ENCODE measurements around the gene CYTH2. TPM values are rescaled to one million over a fixed set of nuclear protein-coding genes. Genes with fewer than 3 reads are reported as not detected.

CYTH2 gene
- total RNA-seq, 2 experiments from 2014 or later: 31.5 to 33.6 TPM

- peaks cover 28% of the 10 kb centered on the region for H3K4me1 Mint-ChIP-seq (ENCODE audit: low read depth)
- no peak for DNase-seq
- peaks cover 18% of the 10 kb centered on the region for H3K27me3 Mint-ChIP-seq
- H3K36me3 Mint-ChIP-seq: peaks cover 22% of the 10 kb centered on the region
- H3K4me3 Mint-ChIP-seq: peak overlapping the region; percentile 87
- no peaks in the 10 kb centered on the region for H3K9me3 Mint-ChIP-seq
- intact Hi-C loops (cut with micrococcal nuclease): loop anchor here (1.0 to 5.0 kb wide), 4 partner anchors 24 to 123 kb away; partner anchors contain the start of genes CYTH2 and SYNGR4
- H3K27ac Mint-ChIP-seq: no peak overlapping the region
- ChIA-PET CTCF (interaction anchor here (1.0 to 2.7 kb wide), 5 partner anchors 27 to 144 kb away, joined by 3 to 13 read pairs (median 3); partner anchors contain the start of gene KDELR1), POLR2A (no interaction called here)
Observed at GRCh38 chr19:48444936-48445200, 24.3 kb upstream of the CYTH2 start.

GRCh38 chr19:48445256-48445605 lies 23.9 kb upstream of the CYTH2 start:
- peak overlapping the region; percentile 93 for H3K27ac Mint-ChIP-seq
- H3K4me3 Mint-ChIP-seq: peak overlapping the region; percentile 87
- peak; percentile 25 for DNase-seq
- H3K27me3 Mint-ChIP-seq: peaks cover 18% of the 10 kb centered on the region
- ChIA-PET POLR2A (no interaction called here), CTCF (interaction anchor here (1.0 to 2.7 kb wide), 5 partner anchors 28 to 143 kb away, joined by 3 to 13 read pairs (median 3); partner anchors contain the start of gene KDELR1)
- H3K9me3 Mint-ChIP-seq: no peaks in the 10 kb centered on the region
- intact Hi-C loops (cut with micrococcal nuclease): loop anchor here (1.0 to 5.0 kb wide), 4 partner anchors 24 to 123 kb away; partner anchors contain the start of genes CYTH2 and SYNGR4
- H3K36me3 Mint-ChIP-seq: peaks cover 22% of the 10 kb centered on the region
- H3K4me1 Mint-ChIP-seq (ENCODE audit: low read depth): peaks cover 28% of the 10 kb centered on the region

- Mint-ChIP-seq H3K4me3 (peak within 1 kb of the TSS; percentile 87), H3K4me1 (ENCODE audit: low read depth) (peaks cover 28% of the 10 kb centered on the region), H3K9me3 (no peaks in the 10 kb centered on the region), H3K27ac (peak within 1 kb of the TSS; percentile 93), H3K36me3 (peaks cover 22% of the 10 kb centered on the region), H3K27me3 (peaks cover 18% of the 10 kb centered on the region)
- intact Hi-C loops (cut with micrococcal nuclease): loop anchor here (1.0 to 5.0 kb wide), 4 partner anchors 23 to 124 kb away; partner anchors contain the start of genes CYTH2 and SYNGR4
- POLR2A ChIA-PET: interaction anchor here (0.9 to 1.1 kb wide), 3 partner anchors 20 to 268 kb away, joined by 3 to 4 read pairs (median 3); no protein-coding TSS in a partner anchor
- CTCF ChIA-PET: interaction anchor here (0.7 to 2.7 kb wide), 8 partner anchors 28 to 680 kb away, joined by 3 to 13 read pairs (median 4); partner anchors contain the start of genes KDELR1, SYNGR4 and TMEM143
- peak; percentile 96 for DNase-seq
Observed at GRCh38 chr19:48445606-48446481, 23.3 kb upstream of the CYTH2 start, which contains the start of gene GRWD1. Gene GRWD1, plus strand, starts transcription at chr19:48445983. Its CDS starts 23 bp downstream, at chr19:48446006.

GRCh38 chr19:48446579-48446978 lies 22.6 kb upstream of the CYTH2 start:
- Mint-ChIP-seq H3K27me3 (peaks cover 14% of the 10 kb centered on the region), H3K36me3 (peaks cover 25% of the 10 kb centered on the region), H3K9me3 (no peaks in the 10 kb centered on the region), H3K4me1 (ENCODE audit: low read depth) (peaks cover 28% of the 10 kb centered on the region), H3K27ac (peak overlapping the region; percentile 42), H3K4me3 (peak overlapping the region; percentile 87)
- ChIA-PET CTCF (interaction anchor here (0.7 to 2.7 kb wide), 3 partner anchors 43 to 679 kb away, joined by 6 to 13 read pairs (median 6); partner anchors contain the start of gene KDELR1), POLR2A (interaction anchor here (0.9 to 1.1 kb wide), 3 partner anchors 19 to 268 kb away, joined by 3 to 4 read pairs (median 3); no protein-coding TSS in a partner anchor)
- DNase-seq: no peak
- intact Hi-C loops (cut with micrococcal nuclease): loop anchor here (5.0 kb wide), 1 partner anchor 124 kb away; a partner anchor contains a TSS

GRCh38 chr19:48448563-48448962 lies 20.6 kb upstream of the CYTH2 start:
- no peak overlapping the region for H3K4me3 Mint-ChIP-seq
- ChIA-PET CTCF (interaction anchor here (1.4 to 1.6 kb wide), 3 partner anchors 41 to 128 kb away, joined by 4 to 6 read pairs (median 6); partner anchors contain the start of gene KDELR1), POLR2A (interaction anchor here (0.6 to 1.4 kb wide), 2 partner anchors 9 to 136 kb away, joined by 3 to 5 read pairs; no protein-coding TSS in a partner anchor)
- intact Hi-C loops (cut with micrococcal nuclease): loop anchor here (5.0 kb wide), 1 partner anchor 126 kb away; a partner anchor contains a TSS
- H3K9me3 Mint-ChIP-seq: no peaks in the 10 kb centered on the region
- peaks cover 7% of the 10 kb centered on the region for H3K27me3 Mint-ChIP-seq
- H3K27ac Mint-ChIP-seq: no peak overlapping the region
- DNase-seq: no peak
- peaks cover 28% of the 10 kb centered on the region for H3K4me1 Mint-ChIP-seq (ENCODE audit: low read depth)
- H3K36me3 Mint-ChIP-seq: peaks cover 28% of the 10 kb centered on the region

- no peak overlapping the region for H3K4me3 Mint-ChIP-seq
- H3K9me3 Mint-ChIP-seq: no peaks in the 10 kb centered on the region
- no peak overlapping the region for H3K27ac Mint-ChIP-seq
- peaks cover 31% of the 10 kb centered on the region for H3K36me3 Mint-ChIP-seq
- no peak for DNase-seq
- intact Hi-C loops (cut with micrococcal nuclease): no loop called here
- H3K4me1 Mint-ChIP-seq (ENCODE audit: low read depth): peaks cover 22% of the 10 kb centered on the region
- no peaks in the 10 kb centered on the region for H3K27me3 Mint-ChIP-seq
- ChIA-PET CTCF (no interaction called here), POLR2A (no interaction called here)
Observed at GRCh38 chr19:48450441-48450840, 18.7 kb upstream of the CYTH2 start.

- Mint-ChIP-seq H3K4me1 (ENCODE audit: low read depth) (peaks cover 22% of the 10 kb centered on the region), H3K4me3 (no peak overlapping the region), H3K27ac (no peak overlapping the region), H3K27me3 (no peaks in the 10 kb centered on the region), H3K9me3 (no peaks in the 10 kb centered on the region), H3K36me3 (peaks cover 31% of the 10 kb centered on the region)
- ChIA-PET POLR2A (no interaction called here), CTCF (interaction anchor here (1.0 kb wide), 1 partner anchor 159 kb away, joined by 3 read pairs; no protein-coding TSS in a partner anchor)
- no peak for DNase-seq
- intact Hi-C loops (cut with micrococcal nuclease): no loop called here
Observed at GRCh38 chr19:48450863-48451262, 18.3 kb upstream of the CYTH2 start.

- intact Hi-C loops (cut with micrococcal nuclease): no loop called here
- H3K4me3 Mint-ChIP-seq: no peak overlapping the region
- H3K36me3 Mint-ChIP-seq: peaks cover 29% of the 10 kb centered on the region
- no peak overlapping the region for H3K27ac Mint-ChIP-seq
- no peaks in the 10 kb centered on the region for H3K27me3 Mint-ChIP-seq
- no peak for DNase-seq
- peaks cover 20% of the 10 kb centered on the region for H3K4me1 Mint-ChIP-seq (ENCODE audit: low read depth)
- POLR2A ChIA-PET: no interaction called here
- CTCF ChIA-PET: interaction anchor here (1.0 kb wide), 1 partner anchor 160 kb away, joined by 3 read pairs; no protein-coding TSS in a partner anchor
- H3K9me3 Mint-ChIP-seq: no peaks in the 10 kb centered on the region
Observed at GRCh38 chr19:48451624-48452023, 17.5 kb upstream of the CYTH2 start.

GRCh38 chr19:48452289-48453190 lies 16.6 kb upstream of the CYTH2 start:
- Mint-ChIP-seq H3K27me3 (no peaks in the 10 kb centered on the region), H3K27ac (no peak overlapping the region), H3K9me3 (no peaks in the 10 kb centered on the region), H3K36me3 (peaks cover 32% of the 10 kb centered on the region), H3K4me1 (ENCODE audit: low read depth) (peaks cover 13% of the 10 kb centered on the region), H3K4me3 (no peak overlapping the region)
- no peak for DNase-seq
- POLR2A ChIA-PET: no interaction called here
- intact Hi-C loops (cut with micrococcal nuclease): no loop called here
- CTCF ChIA-PET: no interaction called here

GRCh38 chr19:48454150-48454730 lies 14.9 kb upstream of the CYTH2 start:
- H3K9me3 Mint-ChIP-seq: no peaks in the 10 kb centered on the region
- ChIA-PET POLR2A (no interaction called here), CTCF (no interaction called here)
- no peaks in the 10 kb centered on the region for H3K27me3 Mint-ChIP-seq
- no peak for DNase-seq
- no peak overlapping the region for H3K27ac Mint-ChIP-seq
- peaks cover 7% of the 10 kb centered on the region for H3K4me1 Mint-ChIP-seq (ENCODE audit: low read depth)
- H3K4me3 Mint-ChIP-seq: no peak overlapping the region
- intact Hi-C loops (cut with micrococcal nuclease): no loop called here
- peaks cover 23% of the 10 kb centered on the region for H3K36me3 Mint-ChIP-seq

GRCh38 chr19:48455171-48455907 lies 13.8 kb upstream of the CYTH2 start, which contains the start of gene KCNJ14:
Gene KCNJ14, plus strand, starts transcription at chr19:48455574. Its CDS starts 6,151 bp downstream, at chr19:48461725.
- Mint-ChIP-seq H3K27me3 (no peaks in the 10 kb centered on the region), H3K27ac (no peak within 1 kb of the TSS), H3K36me3 (peaks cover 21% of the 10 kb centered on the region), H3K4me3 (no peak within 1 kb of the TSS), H3K9me3 (no peaks in the 10 kb centered on the region), H3K4me1 (ENCODE audit: low read depth) (peaks cover 7% of the 10 kb centered on the region)
- no peak for DNase-seq
- intact Hi-C loops (cut with micrococcal nuclease): no loop called here
- ChIA-PET CTCF (no interaction called here), POLR2A (no interaction called here)

Measured in activated CD4-positive, alpha-beta memory T cell treated with anti-CD3 and anti-CD28 coated beads for 36 hours (primary cell).